ENCODE measurements around the gene OLR1. TPM values are rescaled to one million over a fixed set of nuclear protein-coding genes. Genes with fewer than 3 reads are reported as not detected.

The OLR1 gene
- total RNA-seq, 1 donor: 73.0 TPM

- TF ChIP-seq CTCF (IDR thresholded peaks at IDR 0.05; ENCODE audit: insufficient read depth, low read depth, low read length): no peak
- no peak overlapping the region for H3K4me3 ChIP-seq (ENCODE audit: low read depth, low read length)
- no peak for DNase-seq (ENCODE audit: low read depth)
Measured at GRCh38 chr12:10135126-10135525, 36.8 kb downstream of the OLR1 start.

DNA sequence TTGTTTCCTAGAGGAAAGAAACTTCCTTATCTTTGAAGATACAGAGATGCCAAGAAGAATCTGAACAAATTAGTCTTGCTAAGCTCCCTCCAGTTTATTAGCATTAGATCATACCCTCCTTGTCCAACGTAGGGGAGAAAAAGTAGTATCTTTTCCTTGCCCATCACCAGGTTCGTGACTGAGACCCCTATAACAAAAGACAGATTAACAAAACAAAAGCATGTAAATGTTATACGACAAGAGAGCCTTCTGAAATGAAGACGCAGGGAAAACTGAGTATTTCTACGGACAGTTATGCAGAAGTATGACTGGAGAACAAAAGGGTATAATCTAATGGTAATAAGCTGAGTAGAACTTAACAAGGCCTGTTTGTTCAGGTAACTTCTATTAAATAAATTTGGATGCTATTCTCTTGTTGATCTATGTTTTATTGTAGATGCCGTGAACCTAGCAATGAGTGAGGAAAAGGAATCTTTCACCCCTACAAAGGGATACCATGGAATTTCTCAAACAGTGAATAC lies 39.0 kb downstream of the OLR1 start:
- TF ChIP-seq CTCF (IDR thresholded peaks at IDR 0.05; ENCODE audit: insufficient read depth, low read depth, low read length): no peak
- DNase-seq (ENCODE audit: low read depth): no peak
- H3K4me3 ChIP-seq (ENCODE audit: low read depth, low read length): no peak overlapping the region

DNA sequence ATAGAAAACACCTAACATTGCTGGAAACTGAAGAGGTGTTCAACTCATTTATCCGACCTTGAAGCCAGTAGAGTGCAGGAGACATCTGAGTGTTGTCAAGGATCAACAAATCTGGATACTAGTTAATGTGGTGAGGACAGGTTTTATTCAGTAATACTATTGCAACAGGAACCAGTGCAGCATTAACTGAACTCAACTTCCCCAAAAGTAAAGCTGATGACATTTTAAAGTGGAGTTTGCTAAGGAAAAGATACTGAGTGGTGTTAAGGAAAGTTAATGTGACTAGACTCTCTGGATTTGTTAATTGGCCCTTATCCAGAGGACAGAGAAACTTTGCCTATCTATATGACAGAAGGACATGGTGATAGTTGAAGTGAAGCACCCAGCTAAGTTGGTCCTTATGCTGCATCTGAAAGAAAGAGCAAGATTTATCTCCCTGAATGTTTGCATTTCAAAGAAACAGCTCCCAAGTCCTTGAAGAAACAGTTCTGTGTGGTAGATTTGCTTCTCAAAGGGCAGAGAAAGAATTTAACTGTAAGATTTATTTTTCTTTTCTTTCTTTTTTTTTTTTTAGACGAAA lies 40.7 kb downstream of the OLR1 start:
- H3K4me3 ChIP-seq (ENCODE audit: low read depth, low read length): no peak overlapping the region
- TF ChIP-seq CTCF (IDR thresholded peaks at IDR 0.05; ENCODE audit: insufficient read depth, low read depth, low read length): no peak
- DNase-seq (ENCODE audit: low read depth): no peak

- no peak for TF ChIP-seq CTCF (IDR thresholded peaks at IDR 0.05; ENCODE audit: insufficient read depth, low read depth, low read length)
- no peak within 1 kb of the TSS for H3K4me3 ChIP-seq (ENCODE audit: low read depth, low read length)
- DNase-seq (ENCODE audit: low read depth): no peak
Measured at GRCh38 chr12:10130042-10130441, 41.9 kb downstream of the OLR1 start, which contains the start of gene CLEC7A. CLEC7A (minus strand) TSS chr12:10130199; CDS start chr12:10130082, 117 bp downstream.

- no peak overlapping the region for H3K4me3 ChIP-seq (ENCODE audit: low read depth, low read length)
- DNase-seq (ENCODE audit: low read depth): no peak
- TF ChIP-seq CTCF (IDR thresholded peaks at IDR 0.05; ENCODE audit: insufficient read depth, low read depth, low read length): no peak
Measured at GRCh38 chr12:10128687-10129086, 43.2 kb downstream of the OLR1 start.

DNA sequence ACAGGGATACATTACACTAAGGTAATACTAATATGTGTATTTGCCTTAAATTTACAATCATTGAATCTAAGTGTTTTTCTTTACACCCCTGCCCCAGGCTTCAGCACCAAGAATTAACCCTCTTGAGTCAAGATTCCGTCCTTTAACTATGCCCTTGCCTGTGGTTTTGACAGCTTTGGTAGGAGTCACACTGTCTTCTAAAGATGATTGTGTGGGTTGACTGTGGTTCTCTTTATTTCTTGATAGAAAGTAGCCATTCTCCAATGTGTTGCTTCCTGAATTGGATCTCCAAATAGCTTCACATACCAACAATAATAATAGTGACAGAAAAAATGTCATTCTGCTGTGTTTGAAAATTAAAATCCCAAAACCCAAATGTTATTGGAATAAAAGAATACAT lies 45.5 kb downstream of the OLR1 start:
- H3K4me3 ChIP-seq (ENCODE audit: low read depth, low read length): no peak overlapping the region
- TF ChIP-seq CTCF (IDR thresholded peaks at IDR 0.05; ENCODE audit: insufficient read depth, low read depth, low read length): no peak
- DNase-seq (ENCODE audit: low read depth): no peak

DNA sequence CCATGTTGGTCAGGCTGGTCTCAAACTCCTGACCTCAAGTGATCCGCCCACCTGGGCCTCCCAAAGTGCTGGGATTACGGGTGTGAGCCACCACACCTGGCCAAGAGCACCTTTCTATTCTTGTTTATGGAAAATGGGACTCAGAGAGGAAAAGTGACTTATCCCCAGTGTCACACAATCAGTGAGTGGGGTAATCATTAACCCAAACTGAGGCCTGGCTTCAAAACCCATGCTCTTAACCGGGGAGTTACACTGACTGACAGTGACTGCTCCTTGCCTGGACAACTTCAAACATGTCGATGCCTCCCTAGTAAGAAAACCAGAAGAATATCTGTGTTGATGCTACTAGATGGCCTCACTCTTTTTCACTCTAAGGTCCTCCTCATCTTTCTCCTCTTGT lies 49.2 kb downstream of the OLR1 start:
- no peak for TF ChIP-seq CTCF (IDR thresholded peaks at IDR 0.05; ENCODE audit: insufficient read depth, low read depth, low read length)
- no peak for DNase-seq (ENCODE audit: low read depth)
- H3K4me3 ChIP-seq (ENCODE audit: low read depth, low read length): no peak overlapping the region
